Osteoblast (primary cell): ENCODE results near the gene VAC14. TPM values are rescaled to one million over a fixed set of nuclear protein-coding genes. Genes with fewer than 3 reads are reported as not detected.

ENCODE experiments used
- DNase-seq: peaks from one replicate; pipeline ENCODE4 v3.0.0; 2011; ENCODE audit warnings: low spot score, mixed read lengths; ENCODE audit not compliant: insufficient read length; ENCODE audit errors: missing footprints
- H2AFZ ChIP-seq: 2 replicates; pipeline ENCODE4 v1.6.0; 2011; ENCODE audit warnings: mild to moderate bottlenecking, low read length
- H3K27ac ChIP-seq: 2 replicates; pipeline ENCODE4 v1.5.1; 2011; ENCODE audit warnings: mild to moderate bottlenecking, low read depth, low read length, moderate library complexity
- H3K27me3 ChIP-seq: 2 replicates; pipeline ENCODE4 v1.6.0; 2012; ENCODE audit warnings: mild to moderate bottlenecking, control low read depth, inconsistent platforms, low read length, moderate library complexity; ENCODE audit not compliant: insufficient read depth
- H3K36me3 ChIP-seq: 2 replicates; pipeline ENCODE4 v1.5.1; 2011; ENCODE audit warnings: mild to moderate bottlenecking, low read length, control low read depth, moderate library complexity; ENCODE audit not compliant: insufficient read depth
- H3K4me1 ChIP-seq: 2 replicates; pipeline ENCODE4 v1.5.1; 2011; ENCODE audit warnings: mild to moderate bottlenecking, low read length, control low read depth, moderate library complexity; ENCODE audit not compliant: insufficient read depth
- H3K4me2 ChIP-seq: 2 replicates; pipeline ENCODE4 v1.6.0; 2011; ENCODE audit warnings: mild to moderate bottlenecking, low read length; ENCODE audit not compliant: insufficient read depth
- H3K4me3 ChIP-seq: fragments of 200-600 bp; sonication (generic); 3 replicates; pipeline ENCODE4 v1.5.1; 2012; ENCODE audit warnings: mild to moderate bottlenecking, low read length, inconsistent platforms; ENCODE audit not compliant: insufficient read depth
- H3K79me2 ChIP-seq: 2 replicates; pipeline ENCODE4 v1.6.0; 2012; ENCODE audit warnings: mild to moderate bottlenecking, low read length, control low read depth, inconsistent platforms; ENCODE audit not compliant: insufficient read depth
- H3K9me3 ChIP-seq: 2 replicates; pipeline ENCODE4 v1.5.1; 2011; ENCODE audit warnings: low read depth, low read length, control low read depth
- H4K20me1 ChIP-seq: 2 replicates; pipeline ENCODE4 v1.6.0; 2012; ENCODE audit warnings: mild to moderate bottlenecking, low read length, control low read depth; ENCODE audit not compliant: insufficient read depth
- total RNA-seq: library from RNA; depleted of rRNA; stranded (reverse); fragments of >200 nt; gene quantifications from 2 replicates; pipeline ENCODE4 v1.2.3, GENCODE V29; 2012
- TF ChIP-seq, protein P1 (sequence below): IDR thresholded peaks from 2 replicates; pipeline ENCODE4 v1.5.1; 2011; ENCODE audit warnings: mild to moderate bottlenecking, low read depth, low read length, moderate library complexity; ENCODE audit errors: extremely low read depth

VAC14 gene
- total RNA-seq, 1 donor: 72.7 TPM

DNA sequence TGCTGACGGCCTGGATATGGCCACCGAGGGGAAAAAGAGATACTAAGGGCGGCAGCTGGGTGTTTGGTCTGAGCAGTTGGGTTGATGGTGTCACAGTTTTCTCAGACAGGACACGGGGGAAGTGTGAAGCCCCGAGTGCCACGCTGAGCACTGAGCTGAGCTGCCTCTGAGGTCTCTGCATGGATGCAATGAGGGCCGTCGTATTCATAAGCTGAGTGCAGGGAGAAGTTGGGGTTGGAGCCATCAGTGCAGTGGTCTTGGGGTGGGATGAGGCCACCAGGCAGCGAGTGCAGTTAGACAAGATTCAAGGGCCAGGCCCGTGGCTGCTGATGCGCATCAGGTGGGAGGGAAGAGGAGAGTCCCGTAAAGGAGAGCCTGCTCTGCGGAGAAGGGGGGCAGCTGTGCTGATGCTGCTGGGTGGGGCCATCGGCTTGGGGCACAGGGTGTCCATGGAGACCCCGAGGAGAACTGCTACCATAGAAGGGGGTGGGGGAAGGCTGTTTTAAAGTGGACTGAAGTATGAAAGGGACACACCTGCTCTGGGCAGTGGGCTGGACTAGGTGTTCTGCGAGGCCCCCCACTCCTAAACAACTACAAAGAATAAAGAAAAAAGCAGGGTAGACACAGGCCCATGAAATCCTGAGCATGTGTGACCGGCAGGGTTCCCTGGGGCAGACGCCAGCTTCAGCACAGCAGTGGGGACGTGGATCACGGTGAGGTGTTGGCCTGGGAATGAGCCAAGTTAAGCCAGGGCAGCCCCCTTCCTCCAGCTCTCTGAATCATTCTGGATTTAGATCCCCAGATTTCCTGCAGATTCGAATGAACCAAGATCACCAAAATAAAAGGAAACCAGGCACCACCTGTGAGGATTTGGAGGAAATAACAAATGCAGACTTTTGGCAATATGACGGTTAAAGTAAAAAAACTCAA lies 134.9 kb downstream of the VAC14 start:
- peaks cover 84% of the 10 kb centered on the region for H3K36me3 ChIP-seq

DNA sequence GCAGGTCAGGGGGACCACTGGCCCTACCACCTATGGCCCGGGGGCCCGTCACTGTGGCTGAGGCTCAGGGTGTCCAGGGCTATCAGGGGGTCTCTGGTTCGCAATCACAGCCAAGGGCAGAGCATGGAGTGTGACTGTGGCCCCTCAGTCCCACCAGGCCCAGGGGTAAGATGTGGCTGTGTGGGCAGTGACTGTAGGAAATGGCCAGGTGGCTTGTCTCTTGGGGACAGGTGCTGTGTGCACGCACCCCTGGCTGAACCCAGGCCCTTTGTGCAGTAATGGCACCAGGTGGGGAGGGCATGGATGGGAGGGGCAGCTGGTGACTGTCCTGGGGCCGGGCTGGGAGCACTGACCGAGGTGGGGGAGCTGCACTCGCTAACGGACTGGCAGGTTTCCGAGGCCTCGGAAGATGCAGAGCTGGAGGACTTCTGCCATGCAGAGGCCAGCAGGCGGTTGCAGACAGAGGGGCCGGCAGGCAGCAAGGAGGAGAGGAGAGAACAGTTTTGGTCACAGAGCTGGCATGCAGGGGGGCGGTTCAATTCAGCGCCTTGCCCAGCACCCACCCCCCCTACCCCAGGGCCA lies 135.8 kb downstream of the VAC14 start:
- Histone ChIP-seq H3K27me3 (no peaks in the 10 kb centered on the region), H3K9me3 (no peaks in the 10 kb centered on the region), H3K4me2 (no peak overlapping the region), H3K36me3 (peaks cover 75% of the 10 kb centered on the region), H2AFZ (no peak overlapping the region), H4K20me1 (peaks cover 40% of the 10 kb centered on the region), H3K4me3 (no peak overlapping the region), H3K27ac (no peak overlapping the region), H3K4me1 (peaks cover 7% of the 10 kb centered on the region), H3K79me2 (peaks cover 8% of the 10 kb centered on the region)
- TF ChIP-seq, protein P1, sequence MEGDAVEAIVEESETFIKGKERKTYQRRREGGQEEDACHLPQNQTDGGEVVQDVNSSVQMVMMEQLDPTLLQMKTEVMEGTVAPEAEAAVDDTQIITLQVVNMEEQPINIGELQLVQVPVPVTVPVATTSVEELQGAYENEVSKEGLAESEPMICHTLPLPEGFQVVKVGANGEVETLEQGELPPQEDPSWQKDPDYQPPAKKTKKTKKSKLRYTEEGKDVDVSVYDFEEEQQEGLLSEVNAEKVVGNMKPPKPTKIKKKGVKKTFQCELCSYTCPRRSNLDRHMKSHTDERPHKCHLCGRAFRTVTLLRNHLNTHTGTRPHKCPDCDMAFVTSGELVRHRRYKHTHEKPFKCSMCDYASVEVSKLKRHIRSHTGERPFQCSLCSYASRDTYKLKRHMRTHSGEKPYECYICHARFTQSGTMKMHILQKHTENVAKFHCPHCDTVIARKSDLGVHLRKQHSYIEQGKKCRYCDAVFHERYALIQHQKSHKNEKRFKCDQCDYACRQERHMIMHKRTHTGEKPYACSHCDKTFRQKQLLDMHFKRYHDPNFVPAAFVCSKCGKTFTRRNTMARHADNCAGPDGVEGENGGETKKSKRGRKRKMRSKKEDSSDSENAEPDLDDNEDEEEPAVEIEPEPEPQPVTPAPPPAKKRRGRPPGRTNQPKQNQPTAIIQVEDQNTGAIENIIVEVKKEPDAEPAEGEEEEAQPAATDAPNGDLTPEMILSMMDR: no peak
- DNase-seq: peak; percentile 43

More for the DNA sequence above, 134.9 kb downstream of the VAC14 start:
- peaks cover 40% of the 10 kb centered on the region for H4K20me1 ChIP-seq
- no peak overlapping the region for H3K27ac ChIP-seq
- no peaks in the 10 kb centered on the region for H3K9me3 ChIP-seq
- no peak overlapping the region for H3K4me3 ChIP-seq
- TF ChIP-seq, protein P1: no peak
- DNase-seq: peak; percentile 91
- peaks cover 7% of the 10 kb centered on the region for H3K4me1 ChIP-seq
- H3K79me2 ChIP-seq: peaks cover 14% of the 10 kb centered on the region
- H2AFZ ChIP-seq: no peak overlapping the region
- no peak overlapping the region for H3K4me2 ChIP-seq
- no peaks in the 10 kb centered on the region for H3K27me3 ChIP-seq

DNA sequence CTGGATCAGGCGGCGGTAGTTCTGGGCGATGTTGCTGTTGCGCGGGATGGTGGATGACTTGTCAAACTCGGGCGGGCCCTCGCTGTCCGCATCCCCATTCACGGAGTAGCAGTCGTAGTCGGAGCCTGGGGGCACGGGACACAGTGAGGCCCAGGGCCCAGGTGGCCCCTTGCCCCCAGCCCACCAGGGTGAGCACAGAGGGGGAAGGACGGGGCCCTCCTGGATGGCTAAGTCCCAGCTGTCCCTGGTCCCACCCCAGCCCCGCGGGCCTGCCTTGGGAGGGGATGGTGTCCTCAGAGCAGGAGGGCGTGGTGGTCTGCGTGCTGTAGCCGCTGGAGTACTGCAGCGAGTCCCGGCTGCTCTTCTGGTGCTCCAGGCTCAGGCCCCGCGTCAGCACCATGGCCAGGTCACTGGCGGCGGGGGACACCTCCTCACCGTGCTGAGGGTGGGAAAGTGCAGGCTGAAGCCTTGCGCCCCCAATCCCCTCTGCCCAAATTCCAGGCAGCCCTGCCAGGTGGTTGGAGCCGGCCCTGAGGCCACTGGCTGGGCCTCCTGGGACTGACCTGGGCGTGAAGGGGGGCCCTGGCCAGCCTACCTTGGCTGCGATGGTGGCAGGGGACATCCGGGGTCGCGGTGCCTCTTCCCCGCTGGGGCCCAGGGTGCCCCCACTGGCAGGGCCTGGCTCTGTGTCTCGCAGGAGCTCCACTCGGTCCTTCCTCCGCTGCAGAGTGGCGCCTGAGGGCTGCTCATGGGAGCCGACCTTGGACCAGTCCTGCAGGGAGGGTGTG lies 136.4 kb downstream of the VAC14 start:
- Histone ChIP-seq H3K4me3 (no peak overlapping the region), H3K4me2 (no peak overlapping the region), H4K20me1 (peaks cover 40% of the 10 kb centered on the region), H2AFZ (no peak overlapping the region), H3K79me2 (peaks cover 7% of the 10 kb centered on the region), H3K27ac (no peak overlapping the region), H3K36me3 (peaks cover 69% of the 10 kb centered on the region), H3K9me3 (no peaks in the 10 kb centered on the region), H3K4me1 (peaks cover 7% of the 10 kb centered on the region), H3K27me3 (no peaks in the 10 kb centered on the region)
- DNase-seq: peak; percentile 83
- TF ChIP-seq, protein P1: no peak
